GM19043 (cell line): ENCODE results near the gene ATXN7L3.
A peak's percentile ranks its signal among the peaks of the same experiment; 100 is the strongest.

Source experiments
- ATAC-seq: cut with Tn5 transposase; IDR thresholded peaks from one replicate; pipeline ENCODE4 v1.9.1; 2021; ENCODE audit warnings: low read depth; ENCODE audit not compliant: unreplicated experiment

ATXN7L3 gene

DNA sequence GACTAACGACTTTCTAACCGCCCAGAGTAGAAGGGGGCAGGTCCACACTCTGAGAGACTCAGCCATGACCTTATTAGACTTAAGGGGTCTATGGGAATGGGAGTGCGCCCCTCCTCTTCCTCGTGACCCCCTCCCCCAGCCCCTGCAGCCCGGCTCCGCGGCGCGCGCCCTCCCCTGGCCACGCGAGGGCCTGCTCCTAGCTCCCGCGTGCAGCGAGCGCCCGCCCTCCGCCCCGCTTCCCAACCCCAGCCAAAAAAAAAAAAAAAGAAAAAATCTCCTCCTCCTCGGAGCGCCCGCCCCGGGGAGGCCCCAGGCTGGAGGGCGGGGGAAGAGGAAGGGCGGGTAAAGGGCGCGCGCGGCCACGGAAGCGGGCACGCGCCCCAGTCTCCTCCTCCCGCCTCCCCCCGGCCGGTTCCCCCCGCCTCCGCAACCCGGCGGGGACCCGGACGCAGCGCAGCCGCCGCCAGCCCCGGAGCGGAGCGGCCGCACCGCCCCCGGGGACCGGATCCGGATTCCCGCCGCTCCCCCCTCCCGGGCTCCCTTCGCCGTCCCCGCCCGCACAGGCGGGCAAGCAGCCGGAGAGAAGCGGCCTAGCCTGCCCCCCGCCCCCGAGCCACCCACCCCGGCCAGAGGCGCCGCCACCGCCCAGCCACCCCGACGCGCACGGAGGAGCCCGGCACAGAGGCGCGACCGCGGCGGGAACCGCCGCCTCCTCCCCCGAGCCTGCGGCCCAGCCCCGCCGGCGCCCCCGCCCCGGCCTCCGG is 18.8 kb upstream of the ATXN7L3 start:
- ATAC-seq: no peak

DNA sequence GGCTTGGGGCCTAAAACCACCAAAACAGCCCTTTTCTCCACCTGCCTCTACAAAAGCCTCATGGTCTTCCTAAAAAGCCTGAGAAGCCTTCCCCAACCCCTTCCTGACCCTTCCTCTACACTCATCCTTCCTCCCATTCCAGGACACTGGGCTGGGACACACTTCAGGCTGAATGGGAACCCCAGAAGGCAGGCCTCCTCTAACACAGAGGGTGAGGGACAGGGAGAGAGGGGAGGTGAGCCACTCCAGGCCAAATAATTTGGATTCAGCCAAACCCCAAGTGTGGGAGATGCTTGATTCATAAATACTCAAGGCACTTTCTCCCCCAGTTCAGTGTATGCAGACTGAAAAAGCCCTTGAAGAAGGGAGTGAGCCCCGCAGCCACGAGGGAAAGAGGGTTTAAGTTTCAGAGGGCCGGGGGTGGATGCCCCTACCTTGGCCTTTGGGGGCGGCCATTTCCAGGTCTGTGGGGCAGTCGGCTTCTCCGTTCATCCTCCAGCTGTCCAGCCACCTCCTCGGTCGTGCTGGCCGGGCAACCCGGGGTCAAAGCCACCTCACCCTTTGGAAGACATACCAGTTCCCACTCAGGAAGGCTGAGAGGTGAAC is 18.2 kb upstream of the ATXN7L3 start:
- ATAC-seq: no peak

DNA sequence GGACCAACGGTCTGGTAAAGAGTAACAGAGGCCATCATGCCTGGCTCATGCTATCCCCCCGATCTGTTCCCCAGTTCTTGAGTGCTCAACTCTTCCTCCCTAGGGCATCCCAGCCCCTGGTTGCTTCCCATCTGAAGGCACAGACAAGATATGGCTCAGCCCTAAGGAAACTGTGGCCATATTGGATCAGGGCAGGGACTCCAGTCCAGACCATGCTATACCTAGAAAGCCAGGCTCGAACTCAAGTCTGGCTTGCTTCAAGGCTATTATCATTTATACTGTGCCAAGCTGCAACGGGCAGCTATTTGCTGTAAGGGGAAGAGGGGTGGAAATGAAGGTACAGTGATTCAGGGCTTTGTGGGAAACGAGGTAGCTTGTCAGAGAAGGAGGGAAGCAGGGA is 17.0 kb upstream of the ATXN7L3 start:
- no peak for ATAC-seq

DNA sequence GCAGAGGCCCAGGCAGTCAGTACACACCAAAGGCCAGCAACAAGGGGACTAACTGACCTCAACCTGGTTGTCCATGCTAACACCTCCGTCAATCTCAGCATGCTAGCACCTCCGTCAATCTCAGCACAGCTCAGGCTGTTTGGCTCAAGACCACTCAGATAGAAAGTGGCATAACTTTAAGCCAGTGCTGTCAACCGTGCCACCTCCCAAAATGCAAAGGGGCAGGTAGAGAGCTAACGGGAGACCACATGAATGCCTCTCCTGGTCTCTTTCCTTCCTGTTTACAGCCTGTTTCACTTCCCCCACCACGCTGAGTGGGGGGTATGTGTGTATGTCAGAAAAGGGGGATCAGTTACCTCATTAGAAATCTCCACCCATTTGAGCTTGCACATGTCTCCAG is 16.5 kb upstream of the ATXN7L3 start:
- no peak for ATAC-seq

DNA sequence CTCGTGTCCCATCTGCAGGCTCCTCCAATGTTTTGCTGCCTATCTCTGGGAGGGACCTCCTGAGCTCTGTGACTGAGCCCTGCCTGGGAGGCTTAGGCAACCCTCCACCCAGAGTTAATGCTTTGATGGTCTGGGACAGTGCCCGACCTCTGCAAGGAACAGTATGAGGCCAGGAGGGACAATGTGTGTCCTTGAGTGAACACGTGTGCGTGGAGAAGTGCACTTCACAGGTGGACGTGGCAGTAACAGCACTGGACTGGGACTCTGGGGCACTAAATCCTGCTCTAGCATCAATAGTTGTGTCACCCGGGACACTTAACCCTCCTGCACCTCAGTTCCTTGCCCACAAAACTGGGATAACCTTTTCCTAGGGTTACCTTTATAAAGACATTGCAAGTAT is 15.2 kb upstream of the ATXN7L3 start:
- ATAC-seq: no peak

DNA sequence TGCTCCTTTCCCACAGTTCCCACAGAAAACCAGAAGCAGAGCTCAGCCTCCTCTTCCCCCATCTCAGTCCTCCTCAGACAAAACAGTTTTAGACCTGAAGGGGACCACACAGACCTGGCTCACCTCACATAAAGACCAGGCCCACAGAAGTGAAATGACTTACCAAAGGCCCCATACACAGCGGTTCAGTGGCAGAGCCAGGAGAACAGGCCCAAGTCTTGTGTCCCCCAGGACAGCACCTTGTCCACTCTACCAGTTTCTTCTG is 14.5 kb upstream of the ATXN7L3 start:
- no peak for ATAC-seq

DNA sequence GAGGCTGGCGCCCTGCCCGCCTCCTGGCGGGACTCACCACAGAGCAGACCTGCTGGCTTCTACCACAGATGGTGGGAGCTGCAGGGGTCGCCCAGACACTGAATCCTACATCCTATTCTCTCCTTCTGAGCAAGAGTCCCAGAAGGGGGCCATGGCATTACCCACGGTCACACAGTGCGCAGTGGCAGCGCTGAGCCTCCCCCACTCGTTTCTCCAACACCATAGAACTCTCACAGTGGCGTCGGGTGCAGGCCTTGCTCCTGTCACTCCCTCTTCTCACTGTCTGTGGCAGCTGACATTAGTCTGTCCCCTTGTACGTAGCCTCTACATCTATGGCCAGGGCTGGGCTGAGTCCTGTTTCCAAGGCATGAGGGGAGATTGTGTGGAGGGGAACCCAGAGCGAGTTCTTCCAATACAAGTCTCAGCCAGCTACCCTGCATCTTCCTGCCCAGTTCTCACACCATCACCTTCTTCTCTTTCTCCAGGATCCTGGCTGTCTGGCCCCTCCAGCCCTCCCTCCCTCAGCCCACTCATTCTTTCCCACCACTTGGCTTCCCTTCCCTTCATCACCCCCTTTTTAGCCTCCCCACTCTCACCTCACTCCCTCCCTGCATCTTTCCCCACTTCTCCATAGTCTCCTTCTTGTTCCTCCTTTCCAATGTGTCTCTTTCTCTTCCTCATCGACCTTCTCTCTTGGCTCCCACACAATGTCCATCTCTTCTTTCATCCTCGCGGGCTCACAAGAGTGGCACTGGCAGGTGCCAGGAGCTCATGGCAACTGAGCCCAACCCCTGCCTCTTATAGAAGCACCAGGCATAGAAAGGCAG is 13.9 kb upstream of the ATXN7L3 start:
- ATAC-seq: no peak

DNA sequence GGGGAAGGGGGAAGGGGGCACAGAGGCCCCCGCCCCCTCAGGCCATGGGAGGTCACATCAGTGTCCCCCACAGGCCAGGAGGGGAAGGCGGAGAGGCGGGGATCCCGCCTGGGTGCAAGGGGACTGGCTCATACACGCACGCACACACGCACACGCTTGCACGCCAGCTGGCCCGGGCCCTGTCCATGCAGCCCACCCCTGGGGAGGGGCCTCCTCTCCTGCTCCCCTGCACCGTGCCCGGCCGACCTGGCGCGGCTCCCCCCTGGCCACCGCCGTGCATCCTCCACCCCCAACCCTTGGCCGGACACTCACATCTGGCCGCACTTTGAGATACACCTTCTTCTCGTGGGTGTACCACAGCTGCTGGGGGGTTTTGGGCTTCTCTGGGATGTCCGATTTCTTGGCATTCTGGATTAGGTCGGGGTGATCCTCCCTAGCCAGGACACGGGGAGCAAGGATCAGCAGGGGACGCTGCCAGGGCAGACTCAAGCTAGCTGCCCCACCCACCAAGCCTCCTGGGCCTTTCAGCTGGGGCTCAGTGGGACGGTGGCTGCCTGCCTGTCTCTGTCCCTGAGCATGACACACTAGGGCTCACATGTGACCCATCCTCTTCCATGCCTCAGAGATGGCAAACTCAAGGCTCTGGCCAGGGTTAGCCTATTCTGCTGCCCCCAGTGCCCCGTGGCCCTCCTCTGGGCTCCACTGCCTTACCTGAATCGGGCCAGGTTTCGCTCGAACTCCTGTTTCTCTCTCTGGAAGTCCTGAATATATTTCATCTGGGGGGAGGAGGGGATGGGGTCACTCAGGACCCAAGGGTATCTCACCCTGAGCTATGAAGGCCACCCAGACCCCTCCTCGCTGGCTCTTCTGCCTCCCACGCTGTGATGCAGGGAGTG is 13.1 kb upstream of the ATXN7L3 start:
- ATAC-seq: no peak

DNA sequence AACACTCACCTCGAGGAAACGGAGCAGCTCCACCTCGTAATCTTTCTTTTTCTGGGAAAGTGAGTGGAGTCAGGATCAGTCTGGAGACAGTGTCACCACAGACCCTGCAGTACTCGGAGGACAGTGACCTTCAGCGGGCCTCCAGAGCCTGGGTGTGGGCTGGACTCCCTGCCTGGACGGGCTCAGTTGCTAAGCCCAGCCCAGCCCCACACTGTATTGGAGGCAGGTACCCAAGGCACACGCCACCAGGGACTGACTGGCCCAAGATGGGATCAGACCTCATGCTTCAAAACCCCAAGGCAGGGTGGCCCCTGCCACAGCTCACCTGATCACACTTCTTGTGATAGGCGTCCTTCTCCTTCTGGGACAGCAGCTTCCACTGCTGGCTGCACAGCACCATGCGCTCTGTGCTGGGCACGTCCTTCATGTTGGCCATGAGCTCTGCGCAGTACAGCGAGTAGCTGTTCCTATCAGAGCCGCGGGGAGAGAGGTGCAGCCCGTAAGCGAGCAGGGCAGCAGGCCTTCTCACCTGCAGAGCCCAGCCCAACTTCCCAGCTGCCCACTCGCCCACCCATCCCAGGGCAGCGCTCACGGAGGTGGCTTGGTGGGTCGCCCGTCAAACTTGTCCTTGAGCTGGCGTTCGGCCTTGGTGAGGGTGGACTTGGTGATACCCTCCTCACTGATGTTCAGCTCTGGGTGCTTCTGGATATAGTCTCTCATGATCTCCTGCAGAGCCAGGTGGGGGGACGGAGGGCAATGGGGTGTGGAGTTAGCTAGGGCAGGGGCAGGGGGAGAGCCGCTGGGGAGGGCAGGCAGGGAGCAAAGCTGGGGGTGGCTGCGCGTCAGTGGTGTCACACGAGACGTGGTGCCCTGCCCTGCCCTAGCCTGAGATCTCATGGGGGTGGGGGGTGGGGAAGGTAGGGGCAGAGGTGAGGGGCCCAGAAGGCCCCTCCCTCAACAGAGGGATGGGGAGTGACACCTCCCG is 11.9 kb upstream of the ATXN7L3 start:
- ATAC-seq: no peak

DNA sequence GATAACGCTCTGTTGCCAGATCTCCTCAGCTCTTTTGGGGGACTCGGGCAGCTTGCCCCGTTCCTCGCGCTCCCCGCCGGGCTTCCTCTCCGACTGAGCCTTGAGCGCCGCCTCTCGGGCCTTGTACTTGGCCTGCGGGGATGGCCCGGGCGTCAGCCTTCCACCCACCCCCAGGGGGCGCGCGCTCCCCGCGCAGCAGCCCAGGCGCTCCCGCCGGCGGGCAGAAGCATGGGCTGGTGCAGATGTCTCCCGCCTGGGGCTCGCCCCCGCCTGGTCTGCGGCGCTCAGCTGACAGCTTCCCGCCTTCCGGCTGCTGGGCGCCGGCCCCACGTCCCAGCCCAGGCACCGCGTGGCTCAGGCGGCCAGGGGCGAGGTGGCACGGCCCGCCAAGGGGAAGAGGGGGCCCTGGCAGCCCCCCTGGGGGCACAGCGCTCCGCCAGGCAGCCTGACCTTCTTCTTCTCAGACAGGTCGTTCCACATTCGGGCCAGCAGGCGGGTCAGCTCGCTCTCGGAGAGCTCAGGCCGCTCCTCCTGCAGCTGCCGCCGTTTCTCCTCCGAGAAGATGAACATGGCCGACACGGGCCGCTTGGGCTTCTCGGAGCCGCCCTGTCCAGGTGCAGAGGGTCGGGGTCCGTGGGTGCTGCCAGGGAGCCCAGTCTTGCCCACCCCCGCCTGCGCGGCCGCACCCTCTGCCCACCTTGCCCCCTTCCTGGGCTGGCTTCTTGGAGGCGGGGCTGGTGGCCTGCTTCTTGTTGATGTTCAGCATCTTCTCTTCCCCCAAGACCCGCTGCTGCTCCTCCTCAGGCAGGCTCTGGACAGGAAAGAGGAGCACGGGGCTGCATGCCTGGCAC is 10.9 kb upstream of the ATXN7L3 start:
- ATAC-seq: peak; percentile 76

DNA sequence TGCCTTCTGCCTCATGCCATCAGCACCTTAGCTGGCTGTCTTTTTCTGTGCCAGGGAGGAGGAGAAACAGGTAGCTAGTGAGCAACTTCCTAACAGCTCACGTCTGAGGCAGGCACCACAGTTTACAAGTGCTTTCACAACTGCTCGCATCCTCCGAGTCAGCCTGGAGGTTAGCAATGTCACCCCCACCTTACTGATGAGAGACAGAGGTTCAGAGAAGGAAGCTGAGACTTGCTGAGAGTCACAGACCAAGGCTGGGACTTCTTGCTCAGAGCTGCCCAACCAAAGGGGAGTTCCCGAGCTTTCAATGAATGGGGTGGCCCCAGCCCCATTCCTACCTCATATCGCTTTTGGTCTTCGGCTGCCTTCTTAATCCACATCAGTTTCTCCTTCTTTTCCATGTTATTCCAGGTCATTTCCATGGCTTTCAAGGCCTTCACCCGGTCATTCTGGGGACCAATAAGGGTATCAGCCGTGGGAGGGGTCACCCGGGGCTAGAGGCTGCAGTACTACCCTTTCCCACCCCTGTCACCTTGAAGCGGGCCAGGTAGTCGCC is 10.2 kb upstream of the ATXN7L3 start:
- ATAC-seq: no peak

DNA sequence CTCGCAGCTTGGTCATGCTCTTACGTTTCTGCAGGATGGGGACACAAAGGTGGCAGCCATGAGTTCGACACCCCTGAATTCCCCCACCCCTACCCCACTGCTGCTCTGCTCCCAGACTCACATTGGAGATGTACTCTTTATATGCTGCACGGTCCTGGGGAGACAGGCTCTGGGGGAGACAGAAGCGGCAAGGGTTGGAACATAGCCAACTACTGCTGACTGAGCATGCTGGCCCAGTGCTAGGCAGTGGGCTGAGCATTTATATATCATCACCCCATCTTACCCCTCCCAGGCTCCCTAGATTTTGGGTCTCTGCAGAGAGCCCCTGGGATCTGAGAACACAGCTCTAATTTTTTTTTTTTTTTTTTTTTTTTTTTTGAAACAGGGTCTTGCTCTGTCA is 8.1 kb upstream of the ATXN7L3 start:
- no peak for ATAC-seq

DNA sequence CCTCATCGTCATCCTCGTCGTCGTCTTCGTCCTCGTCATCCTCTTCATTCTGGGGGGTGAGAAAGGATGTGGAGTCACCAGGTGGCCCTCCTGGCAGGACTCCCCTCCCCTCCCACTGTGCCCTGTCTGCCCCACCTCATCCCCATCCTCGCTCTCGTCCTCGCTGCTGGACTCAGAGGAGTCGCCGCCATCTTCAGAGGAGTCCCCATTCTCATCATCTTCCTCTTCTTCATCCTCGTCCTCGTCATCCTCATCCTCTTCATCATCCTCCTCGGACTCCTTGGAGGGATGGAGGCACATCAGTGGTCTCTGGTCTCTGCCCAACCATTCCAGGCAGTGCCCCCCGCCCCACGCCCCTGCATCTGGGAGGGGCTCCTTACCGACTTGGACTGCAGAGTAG is 7.6 kb upstream of the ATXN7L3 start:
- no peak for ATAC-seq

DNA sequence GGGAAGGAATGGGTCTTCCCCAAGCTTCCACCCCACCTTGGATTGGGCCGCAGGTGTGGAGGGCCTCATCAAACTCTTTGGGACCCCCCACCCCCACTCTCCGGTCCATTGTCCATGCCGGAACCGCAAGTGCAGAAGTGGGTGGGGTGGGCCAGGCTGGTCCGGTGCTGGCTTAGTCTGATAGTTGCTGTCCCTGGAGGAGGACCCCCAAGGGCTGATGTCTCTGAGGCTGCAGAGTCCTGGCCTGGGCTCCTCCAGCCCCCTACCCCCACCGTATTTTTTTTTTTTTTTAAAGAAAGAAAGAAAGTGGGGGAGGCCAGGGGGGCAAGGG is 7.1 kb upstream of the ATXN7L3 start:
- ATAC-seq: no peak

DNA sequence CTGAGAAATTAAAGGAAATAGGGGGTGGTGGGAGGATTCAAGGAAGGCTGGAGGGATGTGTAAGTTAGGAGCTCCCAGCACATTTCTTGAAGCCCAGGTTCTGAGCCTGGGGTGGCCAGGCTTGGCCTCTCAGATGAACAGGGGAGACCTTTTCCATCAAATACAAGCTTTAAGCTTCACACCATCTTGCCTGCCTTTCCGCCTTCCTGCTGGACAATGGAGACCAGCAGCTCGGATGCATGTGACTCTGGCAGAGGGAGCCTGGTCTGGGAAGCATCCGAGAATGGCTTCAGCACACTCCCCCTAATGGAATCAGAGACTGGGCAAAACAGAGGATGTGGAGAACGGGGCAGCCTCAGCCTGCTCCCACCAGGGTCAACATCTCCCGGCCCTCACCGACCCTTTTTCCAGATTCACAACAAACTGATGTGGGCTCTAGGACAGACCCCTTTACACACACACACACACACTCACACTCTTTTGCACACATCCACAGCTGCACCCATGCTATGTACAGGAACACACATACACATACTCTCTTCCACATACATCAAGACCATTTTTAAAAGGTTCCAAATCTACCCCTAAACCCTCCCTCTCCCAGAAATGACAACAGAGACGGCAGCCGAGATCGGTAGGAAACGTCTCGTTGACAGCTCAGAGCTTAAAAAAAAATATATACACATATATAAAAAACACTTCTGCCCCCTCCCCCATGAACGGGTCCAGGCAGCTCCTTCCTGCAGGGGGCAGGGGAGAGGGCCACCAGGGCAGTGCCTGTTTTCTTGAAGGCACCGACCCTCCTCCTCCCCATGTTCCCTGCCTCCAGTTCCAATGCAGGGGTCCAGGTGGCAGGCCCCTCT is 6.5 kb upstream of the ATXN7L3 start:
- no peak for ATAC-seq

DNA sequence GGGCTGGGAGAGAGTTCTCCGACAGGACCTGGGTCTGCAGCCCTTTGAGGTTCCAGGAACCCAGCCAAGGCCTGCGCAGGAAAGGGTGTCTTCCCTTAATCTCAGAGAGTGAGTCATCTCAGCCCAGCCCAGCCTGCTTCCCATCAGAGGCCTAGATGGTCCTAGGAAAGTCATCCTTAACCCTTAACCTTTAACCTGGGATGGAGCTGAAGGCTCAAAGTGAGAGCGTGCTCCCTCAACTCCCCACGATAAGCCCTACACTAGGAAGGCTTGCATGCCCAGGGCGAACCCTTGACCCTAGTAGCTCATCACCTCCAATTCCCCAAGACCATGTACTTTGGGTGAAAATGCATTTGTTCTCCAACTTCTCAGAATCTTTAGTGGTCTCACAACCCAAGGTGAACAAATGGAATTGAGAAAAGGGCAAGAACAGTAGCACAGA is 4.8 kb upstream of the ATXN7L3 start:
- no peak for ATAC-seq

DNA sequence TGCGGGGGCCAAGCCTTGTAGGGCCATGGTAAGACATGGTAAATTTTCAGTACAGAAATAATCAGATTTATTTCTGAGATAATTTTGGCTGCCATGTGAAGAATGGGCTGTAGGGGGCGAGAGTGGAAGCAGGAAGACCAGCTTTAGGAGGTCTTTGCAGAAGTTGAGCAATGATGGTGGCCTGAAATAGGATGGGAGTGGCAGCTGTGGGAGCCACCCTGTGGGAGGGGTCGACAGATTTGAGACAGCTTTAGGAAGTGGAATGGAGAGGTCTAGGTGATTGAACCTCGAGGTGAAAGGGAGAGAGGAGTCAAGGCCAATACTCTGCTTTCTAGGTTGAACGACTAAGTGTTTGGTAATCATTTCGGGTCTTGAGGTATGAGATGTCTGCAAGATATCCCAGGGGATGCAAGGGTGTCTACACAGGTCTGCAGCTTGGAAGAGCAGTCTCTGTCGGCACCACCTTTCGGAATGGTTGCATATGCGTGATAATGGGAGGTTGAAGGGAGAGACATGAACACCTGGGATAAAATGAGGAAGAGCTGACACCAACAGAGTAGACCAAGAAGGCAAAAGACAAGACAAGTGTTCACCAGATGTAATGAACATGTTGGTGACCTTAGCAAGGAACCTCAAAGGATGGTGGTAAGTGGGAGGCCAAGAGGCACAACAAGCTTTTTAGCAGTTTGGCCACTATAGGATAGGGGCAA is 4.2 kb upstream of the ATXN7L3 start:
- no peak for ATAC-seq
